ENCODE results near the gene MYO6.

The MYO6 gene

DNA sequence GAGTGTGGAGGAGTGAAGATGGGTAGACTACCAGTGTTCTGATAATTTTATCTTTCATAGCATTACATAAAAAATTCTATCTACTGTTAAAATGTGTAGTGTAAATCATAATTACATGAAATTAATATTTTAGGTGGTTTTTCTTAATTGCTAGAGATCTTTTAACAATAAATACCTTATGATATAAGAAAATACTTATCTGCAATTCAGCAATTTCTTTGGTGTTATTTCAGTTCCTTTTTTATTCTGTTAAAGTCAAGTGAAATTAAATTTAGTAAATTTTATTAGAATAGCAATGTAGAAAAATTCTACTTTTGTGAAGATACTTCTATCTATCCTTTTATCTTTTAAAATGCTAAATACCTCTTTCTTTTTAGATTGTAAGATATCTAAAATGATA is 219.1 kb downstream of the MYO6 start:
- DNase-seq, result no peak

Measured in activated naive CD4-positive, alpha-beta T cell (primary cell).